Measurements from ENCODE around the gene AGK.
A peak's percentile ranks its signal among the peaks of the same experiment; 100 is the strongest.

The AGK gene

GRCh38 chr7:141649137-141649864 is 98.1 kb downstream of the AGK start:
- DNase-seq: no peak

DNA sequence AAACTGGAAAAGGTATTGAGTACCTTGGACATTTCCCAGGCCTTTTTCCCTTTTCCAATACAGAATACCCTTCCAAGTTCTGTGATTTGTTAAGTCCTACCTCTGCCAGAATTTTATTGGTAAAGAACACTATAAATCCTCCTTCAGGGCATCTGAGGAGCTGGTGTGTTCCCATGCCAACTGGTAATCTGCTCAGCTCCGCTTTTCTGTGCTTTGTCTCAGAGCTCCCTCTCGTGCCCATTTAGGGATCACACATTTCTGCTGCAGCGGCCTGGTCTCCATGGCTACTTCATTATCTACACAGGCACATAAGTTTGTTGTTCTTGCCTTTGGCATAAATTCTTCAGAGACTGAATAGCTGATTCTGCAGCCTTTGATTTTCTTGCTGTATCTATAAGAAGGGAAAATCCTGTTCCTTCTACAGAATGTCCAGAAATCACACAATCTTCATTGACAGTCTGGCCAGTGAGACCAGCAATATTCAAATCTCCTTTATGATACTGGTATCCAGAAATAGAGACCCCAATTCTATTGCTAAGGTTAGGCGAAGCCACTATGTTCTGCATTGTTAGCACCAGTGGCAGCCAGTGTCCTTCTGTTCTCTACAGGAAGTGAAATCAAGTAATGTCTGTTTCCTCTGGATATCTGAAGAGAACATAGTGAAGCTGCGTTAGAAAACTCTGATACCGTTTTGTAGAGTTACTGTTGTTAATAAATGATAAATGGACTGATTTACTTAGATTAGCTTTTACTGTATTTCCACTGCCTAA is 98.8 kb downstream of the AGK start:
- peak; percentile 2 for DNase-seq

- no peak for DNase-seq
Observed at GRCh38 chr7:141651417-141651816, 100.2 kb downstream of the AGK start.

DNA sequence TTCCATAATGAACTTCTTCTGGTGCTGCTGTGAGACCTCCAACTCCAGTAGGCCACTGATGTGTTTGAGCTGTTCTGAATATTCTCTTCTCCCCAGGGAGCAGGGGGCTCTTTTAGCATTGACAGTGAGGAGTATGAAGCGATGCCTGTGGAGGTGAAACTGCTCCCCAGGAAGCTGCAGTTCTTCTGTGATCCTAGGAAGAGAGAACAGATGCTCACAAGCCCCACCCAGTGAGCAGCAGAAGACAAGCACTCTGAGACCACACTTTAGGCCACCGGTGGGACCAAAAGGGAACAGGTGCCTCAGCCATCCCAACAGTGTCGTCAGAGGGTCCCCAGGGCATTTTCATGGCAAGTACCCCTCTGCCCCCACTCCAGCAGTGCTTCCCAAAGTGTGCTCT is 101.5 kb downstream of the AGK start:
- DNase-seq: no peak

DNA sequence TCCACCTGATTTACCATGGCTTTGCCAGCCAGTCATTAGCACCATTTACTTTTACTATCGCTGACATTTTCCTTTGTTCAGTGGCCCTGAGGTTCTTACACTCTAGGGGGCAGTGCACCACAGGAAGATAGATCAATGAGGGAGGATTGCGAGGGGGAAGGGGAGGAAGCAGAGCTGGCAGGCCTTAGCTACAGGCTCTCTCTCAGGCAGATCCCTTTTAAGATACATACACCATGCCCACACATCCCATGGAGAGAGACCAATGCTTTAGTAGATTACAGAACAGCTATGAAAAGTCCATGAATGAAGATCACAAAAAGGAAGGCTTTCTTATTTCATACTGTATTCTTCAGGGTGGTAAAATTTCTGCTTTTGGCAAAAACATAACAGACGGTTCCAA is 103.3 kb downstream of the AGK start:
- DNase-seq: peak; percentile 1

DNA sequence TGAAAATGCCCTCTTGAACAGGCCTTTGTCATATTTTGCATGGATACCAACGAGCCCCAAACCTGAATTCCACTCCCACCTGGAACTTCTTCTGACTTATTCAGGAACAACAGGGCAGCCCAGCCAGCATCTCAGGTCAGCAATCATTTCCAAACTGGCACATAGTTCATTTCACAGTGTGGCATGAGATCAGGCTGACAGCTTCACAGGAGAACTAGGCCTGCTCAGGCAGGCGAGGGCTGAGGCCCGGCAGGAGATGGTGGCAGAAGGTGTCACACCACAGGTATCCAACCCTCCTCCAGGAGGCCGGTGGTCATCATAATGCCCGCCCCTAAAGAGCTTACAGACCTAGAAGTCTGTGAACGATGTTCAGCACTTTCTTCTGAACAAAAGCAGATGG is 108.3 kb downstream of the AGK start:
- DNase-seq: no peak

DNA sequence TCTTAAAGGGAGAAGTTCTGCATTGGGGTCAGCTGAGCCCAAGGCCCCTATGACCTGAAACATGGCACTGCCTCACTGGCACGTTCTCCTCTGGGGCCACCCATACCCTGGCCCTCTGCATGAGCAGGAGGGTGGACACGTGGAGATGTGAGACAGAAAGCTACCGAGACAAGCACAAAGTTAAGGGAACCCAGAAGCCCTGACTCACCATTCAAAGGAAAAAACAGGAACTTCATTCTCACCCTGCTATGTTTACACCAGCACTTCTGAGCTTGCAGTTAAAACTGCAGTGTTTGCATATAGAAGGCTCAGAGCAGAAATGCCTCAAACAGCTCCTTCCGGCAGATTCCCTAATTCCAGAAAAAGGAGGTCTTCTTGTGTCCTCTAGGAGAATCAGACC is 109.0 kb downstream of the AGK start:
- DNase-seq: peak; percentile 2

DNA sequence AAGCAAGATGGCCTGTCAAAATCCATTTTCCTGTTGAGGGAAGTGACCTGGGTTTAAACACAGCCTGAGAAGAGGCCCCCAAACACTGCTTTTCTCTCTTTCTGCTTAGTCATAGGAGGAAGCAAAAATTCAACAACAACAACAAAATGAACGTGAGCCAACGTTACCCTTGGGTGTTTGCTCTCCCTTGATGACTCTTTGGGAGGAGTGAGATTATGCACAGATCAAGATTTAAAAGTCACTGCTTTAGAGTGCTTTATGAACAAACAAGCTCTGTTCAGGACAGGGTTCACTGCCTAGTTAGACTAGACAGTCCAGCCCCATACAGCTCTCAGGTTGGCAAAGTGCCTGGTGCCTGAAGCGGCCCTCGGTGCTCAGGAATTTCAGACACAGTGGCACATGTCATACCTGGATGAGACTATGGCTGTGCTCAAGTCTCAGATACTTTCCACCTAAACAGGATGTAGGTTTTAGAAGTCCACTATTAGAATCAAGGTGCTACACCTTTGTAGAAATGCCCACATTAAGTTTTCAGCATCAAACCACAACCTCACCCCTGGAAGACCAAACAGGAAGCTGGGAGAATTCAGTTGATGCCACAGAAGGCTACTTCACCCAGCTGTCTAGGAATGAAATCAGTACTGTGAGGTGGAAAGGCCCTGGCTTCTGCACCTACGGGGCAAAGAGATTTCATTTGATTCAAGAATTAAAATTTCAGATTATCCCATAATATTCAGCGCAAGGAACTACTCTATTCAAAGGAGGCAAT is 112.1 kb downstream of the AGK start:
- DNase-seq: no peak

- DNase-seq: no peak
Observed at GRCh38 chr7:141664450-141664849, 113.2 kb downstream of the AGK start.

DNA sequence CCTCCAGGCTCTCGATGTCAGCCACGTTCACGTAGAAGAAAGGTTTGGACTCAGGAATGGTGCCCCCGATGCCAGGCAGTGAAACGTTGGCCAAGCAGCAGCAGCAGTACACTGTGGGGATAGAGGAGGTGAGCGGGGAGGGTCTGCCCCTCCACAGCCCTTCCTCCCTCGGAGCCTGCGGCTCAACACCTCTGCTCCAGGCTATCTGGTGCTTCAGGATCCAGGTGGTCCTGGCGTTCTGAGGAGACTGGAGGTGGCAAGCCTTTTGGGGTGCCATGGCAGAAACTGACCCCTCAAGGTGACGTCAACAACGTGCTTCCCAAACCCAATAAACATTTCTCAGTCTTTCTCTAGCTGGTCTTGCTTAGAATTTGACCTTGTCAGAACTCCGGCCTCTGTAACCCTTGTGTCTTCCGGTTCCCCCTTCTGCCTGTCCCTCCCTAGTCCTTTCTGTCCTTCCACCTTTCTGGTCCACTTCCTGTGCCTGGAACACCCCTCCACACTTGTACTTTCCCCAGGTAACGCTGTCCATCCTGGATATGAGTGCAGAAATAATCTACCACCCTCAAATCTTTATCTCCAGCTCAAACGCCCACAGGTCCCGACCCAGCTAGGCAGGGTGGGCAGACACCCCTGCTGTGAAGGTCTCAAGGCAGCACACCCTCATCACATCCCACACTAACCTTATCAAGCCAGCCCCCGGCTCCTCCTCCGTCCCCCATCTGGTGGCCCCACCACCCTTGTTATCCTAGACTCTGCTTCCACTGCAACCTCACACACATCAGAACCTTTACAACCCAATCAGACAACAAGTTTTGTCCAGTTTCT is 114.2 kb downstream of the AGK start:
- no peak for DNase-seq

DNA sequence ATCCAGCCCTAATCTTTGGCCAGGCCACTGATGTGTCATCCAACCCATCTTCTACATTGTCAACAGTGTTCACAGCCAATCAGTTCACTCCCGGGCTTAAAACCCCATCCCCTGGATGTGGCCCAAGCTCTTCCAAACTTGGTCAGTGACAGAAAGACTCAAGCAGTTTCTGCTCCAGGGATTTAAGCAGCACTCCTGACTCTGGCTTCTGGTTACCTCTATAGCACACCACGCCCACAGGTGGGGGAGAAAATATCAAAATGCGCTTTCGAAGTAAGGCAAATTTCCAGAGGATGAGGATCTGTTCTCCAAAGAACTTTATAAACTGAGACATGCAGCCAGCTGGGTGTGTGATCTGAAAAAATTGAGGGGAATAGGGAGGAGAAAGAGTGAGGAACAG is 114.9 kb downstream of the AGK start:
- DNase-seq: no peak

DNA sequence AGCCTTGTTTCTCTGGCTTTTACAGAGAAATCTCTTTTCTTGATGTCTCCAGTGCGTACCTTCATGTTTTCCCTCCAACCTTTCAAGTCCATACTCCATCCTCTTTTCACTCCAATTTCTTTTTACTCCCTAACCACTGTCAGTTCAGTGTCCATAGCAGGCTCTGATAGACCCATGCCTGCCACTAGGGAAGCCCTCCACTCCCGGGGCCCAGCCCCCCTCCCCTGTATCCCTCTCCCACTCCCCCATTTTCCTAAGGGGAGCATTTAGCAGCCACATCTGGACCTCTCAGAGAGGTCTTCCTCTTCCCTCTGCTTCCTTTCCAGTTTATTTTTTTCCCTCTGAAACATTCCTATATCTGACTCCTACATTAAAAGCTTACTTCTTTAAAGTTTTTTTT is 117.6 kb downstream of the AGK start:
- DNase-seq: no peak

- DNase-seq: peak; percentile 28
Observed at GRCh38 chr7:141671705-141672496, 120.7 kb downstream of the AGK start.

DNA sequence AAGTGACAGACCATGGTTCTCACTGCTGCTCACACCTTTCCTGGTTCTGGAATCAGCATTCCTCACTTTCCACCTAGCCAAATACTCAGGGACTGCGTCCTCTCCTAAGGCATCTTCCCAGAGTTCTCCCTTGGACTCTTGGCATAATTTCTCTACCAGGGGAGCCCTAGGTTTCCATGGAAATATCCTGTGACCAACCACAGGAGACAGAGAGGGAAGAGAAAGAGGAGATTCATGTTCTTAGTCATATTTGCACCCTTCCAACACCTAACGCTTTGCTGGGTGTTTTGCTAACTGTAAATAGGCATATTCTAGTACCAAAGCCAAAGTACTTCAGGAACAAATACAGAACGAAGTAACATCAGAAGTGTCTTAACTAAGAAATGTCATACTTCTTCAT is 122.1 kb downstream of the AGK start:
- DNase-seq: no peak

DNA sequence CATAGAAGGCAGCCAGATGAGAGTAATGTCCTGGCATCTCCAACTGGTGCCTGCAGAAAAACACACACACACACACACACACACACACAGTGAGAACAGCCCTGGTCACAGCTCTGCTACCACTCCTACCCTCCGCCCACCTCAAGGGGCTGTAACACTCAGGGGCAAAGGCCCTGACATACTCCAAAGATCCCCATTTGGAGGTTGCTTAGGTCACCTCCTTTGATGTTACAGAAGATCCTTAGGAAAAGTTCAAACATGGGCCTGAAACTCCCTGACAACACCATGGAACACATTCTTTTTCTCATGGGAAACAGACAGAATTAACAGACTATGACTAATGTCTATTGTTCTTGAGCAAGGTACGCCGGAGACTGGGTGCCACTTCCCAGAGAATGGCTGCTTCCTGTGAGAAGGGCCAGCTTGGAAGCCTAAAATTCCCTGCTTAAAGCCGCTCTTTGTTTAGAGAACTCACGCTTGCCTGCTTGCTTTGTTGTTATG is 123.0 kb downstream of the AGK start:
- no peak for DNase-seq

GRCh38 chr7:141674702-141675101 is 123.5 kb downstream of the AGK start:
- DNase-seq: no peak

DNA sequence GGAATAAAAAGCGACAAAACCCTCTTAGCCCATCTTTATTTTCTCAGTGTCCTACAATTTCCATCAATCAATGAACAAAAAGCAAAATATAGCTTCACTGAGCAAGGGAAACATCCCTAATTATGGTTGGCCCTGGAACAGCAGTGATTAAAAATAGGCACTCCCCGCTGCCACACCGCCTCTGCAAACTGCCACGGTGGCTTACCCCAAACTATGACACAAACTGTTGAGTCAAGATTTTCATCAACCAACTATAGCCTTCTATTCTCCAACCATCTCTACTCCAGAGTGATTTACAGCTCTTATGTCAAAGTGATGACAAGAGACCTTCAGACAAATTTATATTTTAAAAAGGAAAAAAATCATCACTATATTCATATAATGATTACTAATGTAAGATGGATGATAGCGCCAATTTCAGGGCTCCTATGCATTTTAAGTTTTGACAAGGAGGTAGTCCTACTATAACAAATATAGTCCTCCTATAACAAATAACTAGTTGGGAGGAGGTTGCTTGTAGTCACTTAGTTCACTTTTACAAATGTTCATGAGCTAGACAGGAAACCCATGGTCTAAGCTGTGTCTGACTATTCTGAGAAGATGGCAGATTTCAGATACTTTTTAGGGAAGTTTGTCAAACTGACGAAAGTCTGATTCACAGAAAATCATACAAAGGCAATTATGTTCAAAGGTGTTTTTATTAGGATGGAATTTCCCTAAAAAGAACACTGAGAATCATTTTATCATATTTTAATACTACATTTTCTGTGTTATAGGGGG is 124.4 kb downstream of the AGK start:
- DNase-seq: no peak

- DNase-seq: no peak
Observed at GRCh38 chr7:141676618-141677017, 125.4 kb downstream of the AGK start.

- DNase-seq: no peak
Observed at GRCh38 chr7:141679014-141679413, 127.8 kb downstream of the AGK start.

DNA sequence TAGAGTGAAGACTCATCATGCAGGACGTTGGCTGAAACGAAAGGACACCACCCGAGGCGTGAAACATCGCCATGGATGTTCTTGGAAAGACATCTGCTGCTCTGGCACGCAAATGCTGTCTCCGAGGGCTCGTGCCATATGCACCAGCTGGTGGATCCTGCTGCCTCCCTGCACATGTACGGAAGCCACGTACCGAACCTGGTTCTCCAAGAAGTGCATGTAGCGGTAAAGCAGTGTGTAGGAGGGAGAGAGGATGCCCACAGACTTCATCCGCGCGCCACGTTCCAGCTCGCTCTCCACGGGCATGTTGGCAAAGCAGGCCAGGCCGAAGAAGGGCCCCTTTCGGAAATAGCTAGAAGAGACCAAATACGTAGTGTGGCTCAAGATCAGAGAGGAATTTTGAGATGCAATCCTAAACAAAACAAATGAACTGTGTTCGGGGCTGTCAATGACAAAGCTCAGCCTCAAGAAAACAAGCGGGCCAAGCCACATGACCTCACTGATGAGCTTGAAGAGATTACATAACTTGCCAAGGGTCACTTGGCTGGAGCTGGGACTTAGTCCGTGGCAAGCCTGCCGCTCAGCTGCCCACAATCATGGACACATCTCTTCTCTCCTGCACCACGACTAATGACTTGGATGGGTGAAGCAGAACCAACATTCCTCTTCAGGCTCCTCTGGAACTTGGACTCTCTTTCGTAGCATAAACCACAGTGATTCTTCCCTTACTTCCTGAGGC is 134.2 kb downstream of the AGK start:
- DNase-seq: no peak

Measured in SIG-M5 (cell line).